ENCODE measurements around the gene SPPL3.
A peak's percentile ranks its signal among the peaks of the same experiment; 100 is the strongest.
"Not testable (repeated sequence)": the region's sequence is repeated elsewhere in the genome, so short reads cannot be mapped to it uniquely, and the experiment has no call there.

Gene SPPL3

GRCh38 chr12:120904197-120904773 is at the start of gene SPPL3:
Gene SPPL3, minus strand, starts transcription at chr12:120904358. Its CDS starts 491 bp downstream, at chr12:120903867.
- peak; percentile 92 for DNase-seq

- DNase-seq, result no peak
Measured at GRCh38 chr12:120950807-120951206, 46.6 kb upstream of the SPPL3 start.

- DNase-seq, result not testable (repeated sequence)
Measured at GRCh38 chr12:120950260-120950799, 46.2 kb upstream of the SPPL3 start.

- DNase-seq, result not testable (repeated sequence)
Measured at GRCh38 chr12:120945516-120945915, 41.4 kb upstream of the SPPL3 start.

GRCh38 chr12:120944645-120945217 is 40.6 kb upstream of the SPPL3 start:
- no peak for DNase-seq

- no peak for DNase-seq
Measured at GRCh38 chr12:120943482-120943881, 39.3 kb upstream of the SPPL3 start.

- DNase-seq, result no peak
Measured at GRCh38 chr12:120941846-120942405, 37.8 kb upstream of the SPPL3 start.

- no peak for DNase-seq
Measured at GRCh38 chr12:120941412-120941811, 37.3 kb upstream of the SPPL3 start.

- no peak for DNase-seq
Measured at GRCh38 chr12:120940799-120941198, 36.6 kb upstream of the SPPL3 start.

GRCh38 chr12:120940006-120940405 is 35.8 kb upstream of the SPPL3 start:
- no peak for DNase-seq

GRCh38 chr12:120939523-120939922 is 35.4 kb upstream of the SPPL3 start:
- DNase-seq, result no peak

- DNase-seq, result no peak
Measured at GRCh38 chr12:120938496-120938895, 34.3 kb upstream of the SPPL3 start.

GRCh38 chr12:120936197-120936596 is 32.0 kb upstream of the SPPL3 start:
- no peak for DNase-seq

GRCh38 chr12:120933786-120934185 is 29.6 kb upstream of the SPPL3 start:
- no peak for DNase-seq

- no peak for DNase-seq
Measured at GRCh38 chr12:120932956-120933526, 28.9 kb upstream of the SPPL3 start.

- DNase-seq, result no peak
Measured at GRCh38 chr12:120932058-120932457, 27.9 kb upstream of the SPPL3 start.

- no peak for DNase-seq
Measured at GRCh38 chr12:120930032-120930431, 25.9 kb upstream of the SPPL3 start.

- peak; percentile 90 for DNase-seq
Measured at GRCh38 chr12:120928864-120929652, 24.9 kb upstream of the SPPL3 start.

- DNase-seq, result peak; percentile 61
Measured at GRCh38 chr12:120925740-120926563, 21.8 kb upstream of the SPPL3 start.

GRCh38 chr12:120922279-120922678 is 18.1 kb upstream of the SPPL3 start:
- no peak for DNase-seq

GRCh38 chr12:120921637-120922036 is 17.5 kb upstream of the SPPL3 start:
- no peak for DNase-seq

- no peak for DNase-seq
Measured at GRCh38 chr12:120920178-120920577, 16.0 kb upstream of the SPPL3 start.
